Measurements from ENCODE around the gene TPP2. TPM values are rescaled to one million over a fixed set of nuclear protein-coding genes. Genes with fewer than 3 reads are reported as not detected.

TPP2 gene
- total RNA-seq, 2 experiments from 2014 or later = 31.1 to 36.3 TPM

- intact Hi-C loops (cut with micrococcal nuclease; ENCODE audit: unreplicated experiment) = no loop called here
Measured at GRCh38 chr13:102550507-102550906, 46.3 kb upstream of the TPP2 start.

DNA sequence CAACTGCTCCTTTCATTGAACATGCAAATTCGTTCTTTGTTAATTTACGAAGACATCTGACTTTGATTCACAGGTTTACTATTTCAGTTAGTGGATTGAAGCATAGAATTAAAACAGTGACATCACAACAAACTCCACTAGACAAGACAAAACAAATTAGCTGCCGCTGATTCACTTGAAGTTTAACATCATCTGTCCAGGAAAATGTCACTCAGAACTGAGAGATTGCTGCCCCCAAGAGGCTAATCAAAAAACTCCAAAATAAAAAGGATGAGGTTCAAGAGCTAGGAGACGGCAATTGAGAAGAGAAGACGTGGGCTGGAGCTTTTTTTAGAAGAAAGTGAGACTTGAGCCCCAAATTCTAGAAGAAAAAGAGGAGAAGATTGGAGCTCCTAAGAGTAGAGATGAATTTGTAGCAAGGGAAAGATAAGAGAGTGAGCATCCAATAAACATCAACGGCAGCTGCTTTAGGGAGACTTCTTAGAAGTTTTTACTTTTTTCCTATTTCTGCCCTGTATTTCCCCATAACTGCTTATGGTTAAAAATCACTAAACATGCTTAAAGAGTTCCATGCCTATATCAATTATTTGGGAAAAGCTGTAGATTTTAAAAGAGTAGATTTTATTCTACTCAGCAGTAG, 40.8 kb upstream of the TPP2 start:
- Histone ChIP-seq H3K4me3 (ENCODE audit: low read depth, low read length, poor library complexity, severe bottlenecking) (no peak overlapping the region), H3K4me2 (ENCODE audit: low read length) (no peak overlapping the region), H3K4me1 (ENCODE audit: insufficient read depth, low read length, poor library complexity, severe bottlenecking) (no peaks in the 10 kb centered on the region), H4K20me1 (ENCODE audit: insufficient read depth, low read length) (no peaks in the 10 kb centered on the region), H3K27ac (ENCODE audit: low read depth, low read length, poor library complexity, severe bottlenecking) (no peak overlapping the region), H3K9me3 (ENCODE audit: low read length) (no peaks in the 10 kb centered on the region), H3K9me2 (ENCODE audit: insufficient read depth, low read length) (no peaks in the 10 kb centered on the region), H3K36me3 (ENCODE audit: insufficient read depth, low read length) (no peaks in the 10 kb centered on the region), H2AFZ (ENCODE audit: low read length) (no peak overlapping the region), H3K79me2 (ENCODE audit: insufficient read depth, low read depth, low read length) (no peaks in the 10 kb centered on the region)
- CTCF ChIA-PET (ENCODE audit: unreplicated experiment) = no interaction called here
- no TSS peak for BruUV-seq (replicated peaks)
- DNase-seq (ENCODE audit: low spot score) = peak; percentile 14
- TF ChIP-seq, protein P1, sequence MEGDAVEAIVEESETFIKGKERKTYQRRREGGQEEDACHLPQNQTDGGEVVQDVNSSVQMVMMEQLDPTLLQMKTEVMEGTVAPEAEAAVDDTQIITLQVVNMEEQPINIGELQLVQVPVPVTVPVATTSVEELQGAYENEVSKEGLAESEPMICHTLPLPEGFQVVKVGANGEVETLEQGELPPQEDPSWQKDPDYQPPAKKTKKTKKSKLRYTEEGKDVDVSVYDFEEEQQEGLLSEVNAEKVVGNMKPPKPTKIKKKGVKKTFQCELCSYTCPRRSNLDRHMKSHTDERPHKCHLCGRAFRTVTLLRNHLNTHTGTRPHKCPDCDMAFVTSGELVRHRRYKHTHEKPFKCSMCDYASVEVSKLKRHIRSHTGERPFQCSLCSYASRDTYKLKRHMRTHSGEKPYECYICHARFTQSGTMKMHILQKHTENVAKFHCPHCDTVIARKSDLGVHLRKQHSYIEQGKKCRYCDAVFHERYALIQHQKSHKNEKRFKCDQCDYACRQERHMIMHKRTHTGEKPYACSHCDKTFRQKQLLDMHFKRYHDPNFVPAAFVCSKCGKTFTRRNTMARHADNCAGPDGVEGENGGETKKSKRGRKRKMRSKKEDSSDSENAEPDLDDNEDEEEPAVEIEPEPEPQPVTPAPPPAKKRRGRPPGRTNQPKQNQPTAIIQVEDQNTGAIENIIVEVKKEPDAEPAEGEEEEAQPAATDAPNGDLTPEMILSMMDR (conservative IDR thresholded peaks at IDR 0.05; ENCODE audit: low read length) = peak; percentile 68
- TF ChIP-seq EZH2phosphoT487 (IDR thresholded peaks at IDR 0.05; ENCODE audit: borderline replicate concordance, low read depth, low read length) = no peak
- POLR2A ChIA-PET = interaction anchor here (1.1 kb wide), 1 partner anchor 14 kb away, joined by 3 read pairs; no protein-coding TSS in a partner anchor
- intact Hi-C loops (cut with micrococcal nuclease; ENCODE audit: unreplicated experiment) = loop anchor here (5.0 kb wide), 2 partner anchors 414 to 614 kb away; no protein-coding TSS in a partner anchor

More at GRCh38 chr13:102550507-102550906, 46.3 kb upstream of the TPP2 start:
- Histone ChIP-seq H3K9me3 (ENCODE audit: low read length) (no peaks in the 10 kb centered on the region), H3K79me2 (ENCODE audit: insufficient read depth, low read depth, low read length) (no peaks in the 10 kb centered on the region), H3K4me3 (ENCODE audit: low read depth, low read length, poor library complexity, severe bottlenecking) (no peak overlapping the region), H3K9me2 (ENCODE audit: insufficient read depth, low read length) (no peaks in the 10 kb centered on the region), H3K4me1 (ENCODE audit: insufficient read depth, low read length, poor library complexity, severe bottlenecking) (no peaks in the 10 kb centered on the region), H3K27ac (ENCODE audit: low read depth, low read length, poor library complexity, severe bottlenecking) (no peak overlapping the region), H2AFZ (ENCODE audit: low read length) (no peak overlapping the region), H4K20me1 (ENCODE audit: insufficient read depth, low read length) (no peaks in the 10 kb centered on the region), H3K36me3 (ENCODE audit: insufficient read depth, low read length) (no peaks in the 10 kb centered on the region), H3K4me2 (ENCODE audit: low read length) (no peak overlapping the region)
- DNase-seq (ENCODE audit: low spot score) = no peak
- TF ChIP-seq EZH2phosphoT487 (IDR thresholded peaks at IDR 0.05; ENCODE audit: borderline replicate concordance, low read depth, low read length) = no peak
- TF ChIP-seq, protein P1 (conservative IDR thresholded peaks at IDR 0.05; ENCODE audit: low read length) = no peak
- no TSS peak for BruUV-seq (replicated peaks)
- POLR2A ChIA-PET = no interaction called here
- CTCF ChIA-PET (ENCODE audit: unreplicated experiment) = no interaction called here

GRCh38 chr13:102556806-102557205, 40.0 kb upstream of the TPP2 start:
- no peak overlapping the region for H3K4me3 ChIP-seq (ENCODE audit: low read depth, low read length, poor library complexity, severe bottlenecking)
- no peaks in the 10 kb centered on the region for H3K4me1 ChIP-seq (ENCODE audit: insufficient read depth, low read length, poor library complexity, severe bottlenecking)
- TF ChIP-seq, protein P1 (conservative IDR thresholded peaks at IDR 0.05; ENCODE audit: low read length) = no peak
- TF ChIP-seq EZH2phosphoT487 (IDR thresholded peaks at IDR 0.05; ENCODE audit: borderline replicate concordance, low read depth, low read length) = no peak
- H4K20me1 ChIP-seq (ENCODE audit: insufficient read depth, low read length) = no peaks in the 10 kb centered on the region
- DNase-seq (ENCODE audit: low spot score) = no peak
- CTCF ChIA-PET (ENCODE audit: unreplicated experiment) = no interaction called here
- POLR2A ChIA-PET = interaction anchor here (1.1 kb wide), 1 partner anchor 13 kb away, joined by 3 read pairs; no protein-coding TSS in a partner anchor
- no peaks in the 10 kb centered on the region for H3K9me2 ChIP-seq (ENCODE audit: insufficient read depth, low read length)
- BruUV-seq (replicated peaks) = no TSS peak
- no peak overlapping the region for H2AFZ ChIP-seq (ENCODE audit: low read length)
- no peak overlapping the region for H3K4me2 ChIP-seq (ENCODE audit: low read length)
- no peak overlapping the region for H3K27ac ChIP-seq (ENCODE audit: low read depth, low read length, poor library complexity, severe bottlenecking)
- H3K79me2 ChIP-seq (ENCODE audit: insufficient read depth, low read depth, low read length) = no peaks in the 10 kb centered on the region
- intact Hi-C loops (cut with micrococcal nuclease; ENCODE audit: unreplicated experiment) = loop anchor here (5.0 kb wide), 2 partner anchors 415 to 615 kb away; no protein-coding TSS in a partner anchor
- H3K36me3 ChIP-seq (ENCODE audit: insufficient read depth, low read length) = no peaks in the 10 kb centered on the region
- H3K9me3 ChIP-seq (ENCODE audit: low read length) = no peaks in the 10 kb centered on the region
